T-helper 1 cell (primary cell): ENCODE results near the gene RARRES1.

Experiments
- DNase-seq, 5 donors: peaks; one replicate each; pipeline ENCODE4 v3.0.0-alpha.2; 2012 to 2020

Gene RARRES1

DNA sequence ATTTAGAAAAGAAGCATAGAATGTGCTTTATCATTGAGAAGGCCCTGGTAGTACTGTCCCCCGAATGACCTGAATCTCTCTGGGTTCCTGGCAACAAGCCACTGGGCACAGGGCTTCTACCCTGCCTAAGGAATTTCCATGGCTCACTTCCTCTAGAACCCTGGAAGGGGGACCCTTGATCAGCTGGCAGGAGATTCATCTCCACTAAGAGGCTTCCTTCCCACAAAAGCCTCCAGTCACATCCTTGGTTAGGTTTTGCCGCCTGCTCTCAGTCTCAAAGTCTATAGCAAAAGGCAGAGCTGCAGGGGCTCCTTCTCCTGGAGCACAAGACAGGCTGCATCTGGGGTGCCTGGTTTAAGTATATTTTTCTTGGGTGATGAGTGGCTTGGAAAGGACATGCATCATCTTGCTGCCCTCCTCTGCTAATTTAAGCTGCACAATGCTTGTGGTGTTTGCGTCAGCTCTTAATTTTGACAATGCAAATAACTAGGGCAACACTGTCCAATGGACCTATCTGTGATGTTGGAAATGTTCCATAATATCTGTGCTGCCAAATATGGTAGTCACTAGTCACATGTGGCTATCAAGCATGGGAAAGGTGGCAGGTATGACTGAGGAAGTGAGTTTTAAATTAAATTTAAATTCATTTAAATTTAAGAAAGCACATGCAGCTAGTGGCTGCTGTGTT lies 33.4 kb upstream of the RARRES1 start:
- no peak for DNase-seq

DNA sequence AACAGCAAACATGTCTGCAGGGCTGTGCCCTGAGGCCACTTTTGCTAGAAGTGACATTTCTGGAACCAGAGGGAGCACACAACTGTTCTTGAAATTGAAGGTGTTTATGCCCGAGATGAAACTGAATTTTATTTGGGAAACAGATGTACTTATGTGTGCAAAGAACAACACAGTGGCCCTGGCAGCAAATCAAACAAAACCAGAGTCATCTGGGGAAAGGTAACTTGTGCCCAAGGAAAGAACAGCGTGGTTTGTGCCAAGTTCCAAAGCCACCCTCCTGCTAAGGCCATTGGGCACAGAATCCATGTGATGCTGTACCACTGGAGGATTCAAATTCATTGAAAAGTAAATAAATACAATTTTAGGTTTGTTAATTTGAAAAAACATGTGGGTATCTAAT lies 31.2 kb upstream of the RARRES1 start:
- no peak for DNase-seq

DNA sequence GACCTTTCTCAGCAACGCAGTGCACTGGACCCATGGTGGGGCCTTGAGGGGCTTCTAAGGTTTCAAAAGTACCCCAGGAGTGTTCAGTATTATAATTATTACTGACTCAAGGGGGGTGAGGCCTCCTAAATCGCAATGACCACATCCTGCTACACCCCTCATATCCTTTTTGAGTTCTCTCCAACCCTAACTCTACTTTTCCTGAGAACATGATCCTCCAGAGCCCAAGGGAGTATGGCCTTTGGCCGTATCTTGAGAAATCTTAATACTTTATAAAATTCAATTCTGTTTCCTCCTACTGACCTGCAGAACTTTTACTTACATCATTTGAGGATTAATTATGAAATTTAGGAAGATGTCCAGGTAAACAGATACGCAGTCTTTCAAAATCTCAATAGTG lies 30.4 kb upstream of the RARRES1 start:
- DNase-seq, result no peak

DNA sequence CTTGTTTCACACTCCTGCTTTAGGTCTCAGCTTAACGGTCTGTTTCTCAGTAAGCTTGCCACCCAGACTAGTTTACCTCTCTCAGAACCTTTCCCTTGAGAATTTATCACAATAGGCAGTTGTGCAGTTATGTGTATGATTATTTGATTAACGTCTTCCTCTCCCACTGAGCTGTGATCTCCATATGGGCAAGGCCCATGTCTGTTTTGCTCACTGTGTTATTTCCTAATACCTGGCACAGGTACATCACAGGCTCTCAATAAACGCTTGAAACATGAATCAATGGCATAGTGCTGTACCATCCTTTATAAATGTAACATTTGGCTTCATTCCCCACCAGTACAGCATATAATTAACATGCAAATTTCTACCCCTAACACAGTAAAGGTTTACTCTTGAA lies 29.1 kb upstream of the RARRES1 start:
- DNase-seq, result no peak

DNA sequence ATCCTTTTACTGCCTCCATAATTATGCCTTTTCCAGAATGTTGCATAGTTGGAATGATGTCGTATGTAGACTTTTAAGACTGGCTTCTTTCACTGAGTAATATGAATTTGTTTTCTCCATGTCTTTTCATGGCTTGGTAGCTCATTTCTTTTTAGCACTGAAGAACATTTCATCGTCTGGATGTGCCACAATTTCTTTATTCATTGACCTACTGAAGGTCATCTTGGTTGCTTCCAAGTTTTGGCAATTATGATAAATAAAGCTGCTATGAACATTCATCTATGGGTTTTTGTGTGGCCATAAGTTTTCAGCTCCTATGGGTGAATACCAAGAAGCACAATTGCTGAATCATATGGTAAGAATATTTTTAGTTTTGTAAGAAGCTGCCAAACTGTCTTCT lies 23.2 kb upstream of the RARRES1 start:
- DNase-seq, result no peak

DNA sequence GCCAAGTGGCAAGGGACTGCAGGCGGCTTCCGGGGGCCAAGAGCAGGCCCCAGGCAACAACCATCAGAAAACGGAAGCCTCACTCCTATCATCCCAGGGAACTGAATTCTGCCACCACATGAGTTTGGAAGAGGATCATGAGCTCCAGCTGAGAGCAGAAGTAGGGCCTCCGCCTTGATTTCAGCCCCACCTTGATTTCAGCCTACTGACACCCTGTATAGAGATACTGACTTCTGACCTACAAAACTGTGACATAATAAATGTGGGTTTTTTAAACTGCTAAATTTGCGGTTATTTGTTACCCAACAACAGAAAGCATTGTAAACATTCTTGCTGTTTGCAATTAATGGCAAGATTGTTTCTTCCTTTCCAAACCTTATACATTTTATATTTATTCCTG lies 21.6 kb upstream of the RARRES1 start:
- no peak for DNase-seq

DNA sequence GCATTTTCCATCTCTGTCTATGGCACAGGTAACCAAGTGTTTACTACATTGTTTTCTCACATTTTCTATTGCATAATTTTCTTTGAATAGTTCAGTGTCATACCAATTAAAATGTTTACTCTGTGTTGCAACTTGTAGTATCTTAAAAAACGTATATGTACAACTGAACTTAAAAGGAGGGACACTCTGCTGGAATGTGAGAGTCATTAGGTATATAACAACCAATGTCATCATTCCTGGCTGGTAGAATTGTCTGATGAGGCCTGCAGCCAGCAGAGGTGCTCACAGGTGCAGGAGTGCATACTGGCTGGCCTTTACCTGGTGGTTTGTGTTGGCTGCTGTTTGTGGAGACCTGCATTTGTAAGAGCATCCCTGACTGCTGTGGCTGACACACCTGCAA lies 19.1 kb upstream of the RARRES1 start:
- no peak for DNase-seq

DNA sequence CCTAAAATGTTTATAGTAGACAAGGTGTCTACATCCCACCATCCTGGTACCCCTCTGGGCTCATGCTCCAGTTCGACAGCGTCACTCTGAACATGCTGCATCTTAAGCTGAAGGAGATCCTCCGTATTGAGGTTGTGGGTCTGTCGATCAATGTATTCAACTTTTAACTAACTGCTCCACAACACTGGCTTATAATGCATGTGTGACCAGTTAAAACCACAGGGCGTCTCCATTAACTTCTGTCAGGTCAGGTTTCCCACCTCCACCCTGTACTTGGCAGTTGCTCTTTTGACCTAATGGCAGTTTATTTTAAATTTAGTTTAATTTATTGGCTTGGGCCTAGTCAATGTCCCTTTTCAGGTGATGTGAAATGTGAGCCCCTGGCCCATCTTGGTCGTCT lies 17.8 kb upstream of the RARRES1 start:
- DNase-seq, result no peak

DNA sequence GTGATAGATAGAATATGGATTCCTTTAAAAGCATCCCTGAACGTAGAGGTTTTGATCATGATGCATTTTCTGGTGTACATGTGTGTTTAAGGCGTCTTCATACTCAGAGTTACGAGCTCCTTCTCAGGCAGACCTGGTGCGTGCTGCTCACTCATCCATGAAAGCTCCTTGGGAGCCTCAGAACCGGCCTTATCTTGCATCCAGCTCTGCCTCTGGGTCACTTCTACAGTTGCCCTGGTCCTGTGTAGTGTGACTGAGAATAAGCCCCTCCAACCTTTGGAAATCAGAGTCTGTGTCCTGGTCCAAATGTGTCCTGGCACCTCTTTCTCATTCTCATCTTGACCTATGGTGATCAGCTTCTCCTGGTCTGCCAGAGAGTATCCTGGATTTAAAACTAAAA lies 17.3 kb upstream of the RARRES1 start:
- DNase-seq, result no peak

DNA sequence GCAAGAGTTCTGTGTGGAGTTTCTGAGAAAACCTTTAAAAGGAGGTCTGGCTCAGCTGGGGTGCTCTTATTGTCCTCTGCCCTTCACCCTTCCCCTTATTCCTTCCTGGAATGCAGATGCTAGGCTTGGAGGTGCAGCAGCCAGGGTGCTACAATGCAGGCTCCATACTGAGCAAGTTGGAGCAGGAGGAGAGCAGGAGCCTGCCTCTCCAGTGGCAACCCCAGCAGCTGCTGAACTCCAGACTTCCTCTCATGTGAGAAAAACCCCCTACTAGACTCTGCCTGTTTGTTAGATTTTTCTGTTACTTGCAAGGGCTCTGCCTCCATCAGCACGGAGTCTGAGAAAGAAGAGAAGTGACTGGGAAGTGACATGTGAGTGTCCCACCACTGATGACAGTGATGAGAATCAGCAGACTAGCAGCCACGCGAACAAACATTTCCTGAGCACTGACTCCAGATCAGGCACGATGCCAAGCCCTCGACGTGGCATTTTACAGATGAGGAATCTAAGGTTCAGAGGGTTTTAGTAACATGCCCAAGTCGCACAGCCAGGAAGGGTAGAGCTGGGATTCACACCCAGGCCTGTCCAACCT lies 16.1 kb upstream of the RARRES1 start:
- no peak for DNase-seq

DNA sequence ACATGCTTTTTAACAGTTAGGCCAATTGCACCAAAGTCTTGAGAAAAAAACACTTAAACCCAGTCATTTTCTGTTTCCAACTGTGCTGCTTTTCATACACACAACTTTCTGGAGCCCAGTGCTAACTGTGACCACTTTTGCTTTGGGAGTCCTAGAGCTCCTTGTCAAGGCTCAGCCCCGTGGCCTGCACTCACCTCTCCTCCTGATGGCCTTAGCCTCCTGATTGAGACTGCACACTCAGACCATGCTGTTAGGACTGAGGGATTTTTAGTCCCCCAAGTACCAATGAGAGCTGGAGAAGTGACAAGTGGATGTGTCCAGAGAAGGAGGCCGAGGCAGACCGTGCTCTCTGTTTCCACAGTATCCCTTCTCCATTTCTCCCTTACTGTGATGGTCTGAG lies 15.2 kb upstream of the RARRES1 start:
- no peak for DNase-seq

DNA sequence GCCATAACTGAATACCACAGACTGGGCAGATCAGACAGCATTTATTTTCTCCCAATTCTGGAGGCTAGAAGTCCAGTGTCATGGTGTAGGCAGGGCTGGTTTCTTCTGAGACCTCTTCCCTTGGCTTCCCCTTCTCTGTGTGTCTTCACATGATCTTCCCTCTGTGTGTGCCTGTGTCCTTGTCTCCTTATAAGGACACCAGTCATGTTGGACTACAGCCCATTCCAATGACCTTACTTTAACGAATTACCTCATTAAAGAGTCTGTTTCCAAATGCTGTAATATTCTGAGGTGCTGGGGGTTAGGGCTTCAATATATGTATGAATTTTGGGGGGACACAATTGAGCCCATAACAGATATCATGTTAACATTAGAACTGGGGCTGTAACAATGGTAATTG lies 13.3 kb upstream of the RARRES1 start:
- no peak for DNase-seq

DNA sequence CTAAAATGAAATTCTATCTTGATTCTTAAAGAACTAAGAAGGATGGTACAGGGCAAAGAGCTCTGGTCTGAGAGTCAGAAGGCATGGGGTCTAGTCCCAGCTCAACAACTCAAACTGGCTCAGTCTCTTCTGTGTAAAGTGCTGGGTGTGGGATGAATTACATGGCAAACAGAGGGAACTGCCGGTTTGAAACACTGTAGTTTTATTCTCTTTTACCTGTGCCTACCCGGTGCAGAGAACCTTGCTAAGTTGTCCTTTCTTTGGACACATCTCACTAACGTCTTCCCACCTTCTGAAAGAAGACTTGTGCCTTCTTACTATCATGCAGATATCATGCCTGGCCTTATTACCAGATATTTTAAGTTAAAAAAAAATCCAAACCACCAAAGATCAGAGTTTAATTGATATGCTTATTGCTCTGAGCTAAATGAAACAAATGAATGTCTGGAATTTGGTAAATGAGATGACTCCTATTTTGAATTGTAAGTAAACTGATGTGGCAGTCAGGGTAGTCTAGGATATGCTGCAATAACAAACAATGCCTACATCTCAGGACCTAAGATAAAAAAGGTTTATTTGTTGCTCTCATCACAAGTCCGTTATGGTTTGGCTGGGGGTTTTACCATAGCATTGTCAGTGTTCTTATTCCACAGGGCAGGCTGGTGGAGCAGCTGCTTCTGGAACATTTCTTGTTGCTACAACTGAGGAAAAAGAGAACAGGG lies 12.5 kb upstream of the RARRES1 start:
- DNase-seq, result no peak

DNA sequence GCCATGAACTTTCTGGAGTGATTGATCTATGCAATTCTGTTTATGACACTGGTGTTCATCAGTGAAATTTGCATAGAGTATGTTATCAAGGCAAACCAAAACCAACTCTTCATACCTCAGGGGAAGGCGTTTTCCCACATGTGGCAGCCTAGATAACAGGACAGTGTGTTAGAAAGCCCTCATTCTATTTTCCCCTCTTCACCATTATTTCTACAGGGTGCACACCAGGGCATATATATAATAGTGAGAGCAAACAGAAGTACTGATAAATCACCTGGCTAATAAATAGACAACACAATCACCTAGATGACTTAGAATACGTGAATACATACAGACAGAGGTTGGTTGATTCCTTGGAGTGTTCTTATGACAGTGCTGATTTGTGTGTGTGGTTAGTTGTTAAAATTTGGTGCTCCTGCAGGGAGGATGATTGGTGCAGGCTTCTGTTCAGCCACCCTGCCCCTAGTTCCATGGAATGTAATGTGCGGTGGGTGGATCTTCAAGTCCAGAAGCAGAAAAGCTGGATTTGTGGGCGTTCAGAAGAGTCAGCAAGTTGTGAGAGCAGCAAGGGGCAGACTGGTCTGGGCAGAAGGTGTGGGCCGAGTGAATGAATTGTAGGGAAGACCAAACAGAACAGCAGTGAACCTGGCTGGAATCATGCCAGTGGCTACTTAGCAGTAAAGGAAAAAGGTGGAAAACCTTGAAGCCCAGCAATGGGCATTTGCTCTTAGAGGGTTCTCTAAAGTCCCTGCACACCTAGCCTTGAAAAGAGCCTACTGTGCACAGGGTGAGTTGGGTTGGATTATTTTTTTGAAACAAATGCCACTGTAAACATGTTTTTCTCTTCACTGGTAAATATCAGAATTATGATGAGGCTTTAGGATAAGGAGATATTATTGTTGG lies 11.7 kb upstream of the RARRES1 start:
- no peak for DNase-seq

DNA sequence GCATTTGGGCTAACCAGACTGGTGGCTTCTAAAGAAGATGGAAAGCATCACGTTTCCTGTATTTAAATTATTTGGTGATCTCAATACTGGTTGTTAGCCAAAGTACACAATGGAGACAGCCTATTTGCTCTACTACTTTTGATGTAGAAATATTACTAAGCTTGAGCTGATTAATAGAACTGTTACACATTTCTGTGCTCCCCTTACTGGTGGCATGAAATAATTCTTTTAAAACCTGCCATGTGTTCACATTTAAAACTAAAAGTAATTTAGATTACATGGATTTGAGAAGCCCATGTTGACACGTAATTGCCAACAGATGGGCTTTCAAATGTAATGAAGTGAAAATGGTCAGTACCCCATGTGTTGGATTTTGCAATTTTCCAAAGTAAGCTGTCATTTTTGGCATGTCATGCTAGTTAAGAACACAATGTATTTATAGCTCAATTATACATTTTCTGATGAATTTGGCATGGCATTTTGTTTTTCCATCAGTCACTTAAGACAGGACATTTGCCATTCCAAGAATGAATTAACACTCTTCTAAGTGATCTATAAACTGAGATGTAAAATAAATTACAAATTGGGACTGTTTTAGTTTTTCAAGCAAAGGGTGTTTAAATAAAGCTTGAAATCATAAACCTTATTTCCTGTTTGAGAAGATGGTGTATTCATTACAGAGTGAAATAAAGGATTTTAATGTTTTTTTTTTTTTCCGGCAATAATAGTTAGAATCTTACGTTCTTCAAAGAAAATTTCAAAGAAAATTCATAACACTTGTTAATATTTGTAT lies 10.8 kb upstream of the RARRES1 start:
- no peak for DNase-seq

DNA sequence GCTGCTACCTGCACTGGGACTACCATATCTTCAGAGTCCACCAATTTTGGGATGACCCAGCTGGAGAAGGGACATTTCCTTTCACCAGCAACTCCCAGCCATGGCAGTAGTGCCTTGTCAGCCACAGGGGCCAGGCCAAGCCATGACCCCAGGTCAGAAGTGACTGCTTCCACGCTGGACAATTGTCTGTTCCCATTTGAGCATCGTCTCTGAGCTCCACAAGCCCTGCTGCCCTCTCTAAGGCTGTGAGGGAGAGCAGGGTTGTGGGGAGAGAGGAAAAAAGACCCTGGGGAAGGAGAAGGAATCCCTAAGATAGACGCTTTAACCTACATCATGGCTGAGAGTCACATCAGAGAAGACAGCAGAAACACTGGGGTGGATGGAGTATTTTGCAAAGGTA lies 7.4 kb upstream of the RARRES1 start:
- no peak for DNase-seq

DNA sequence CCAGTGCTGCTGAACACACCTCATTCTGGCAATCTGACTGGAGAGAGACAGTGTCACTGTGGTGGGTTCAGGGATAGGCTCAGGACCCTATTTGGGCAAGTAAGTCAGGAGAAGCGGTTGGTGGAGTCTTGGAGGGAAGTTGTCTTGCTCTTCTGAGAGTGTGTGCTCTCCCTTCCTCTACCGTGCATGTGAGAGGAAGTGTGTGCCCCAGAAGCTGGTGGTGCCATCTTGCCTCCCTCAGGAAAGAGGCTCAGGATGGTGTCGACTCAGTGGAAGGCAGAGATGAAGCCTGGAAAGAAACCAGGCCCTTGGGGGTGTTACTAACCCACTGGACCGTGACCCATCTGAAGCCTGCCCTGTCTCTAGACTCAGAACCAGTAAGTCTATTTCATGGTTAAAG lies 6.8 kb upstream of the RARRES1 start:
- no peak for DNase-seq

DNA sequence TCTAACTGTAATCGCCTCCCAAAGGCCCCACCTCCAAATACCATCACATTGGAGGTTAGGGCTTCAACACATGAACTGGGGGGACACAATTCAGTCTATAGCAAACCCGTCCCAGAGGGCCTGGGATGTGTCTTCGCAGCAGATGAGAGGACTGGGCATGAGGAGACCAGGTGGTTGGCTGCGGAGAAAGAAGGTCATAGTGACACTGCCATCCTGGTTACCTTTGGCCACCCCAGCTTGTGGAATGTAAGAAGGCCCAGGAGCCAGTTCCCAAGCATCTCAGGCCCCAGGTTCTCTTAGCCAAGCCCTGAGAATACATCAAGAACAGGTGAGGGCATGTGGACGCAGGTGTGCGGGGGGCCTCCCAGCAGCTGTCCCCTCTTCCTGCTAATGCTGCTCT lies 6.4 kb upstream of the RARRES1 start:
- no peak for DNase-seq

DNA sequence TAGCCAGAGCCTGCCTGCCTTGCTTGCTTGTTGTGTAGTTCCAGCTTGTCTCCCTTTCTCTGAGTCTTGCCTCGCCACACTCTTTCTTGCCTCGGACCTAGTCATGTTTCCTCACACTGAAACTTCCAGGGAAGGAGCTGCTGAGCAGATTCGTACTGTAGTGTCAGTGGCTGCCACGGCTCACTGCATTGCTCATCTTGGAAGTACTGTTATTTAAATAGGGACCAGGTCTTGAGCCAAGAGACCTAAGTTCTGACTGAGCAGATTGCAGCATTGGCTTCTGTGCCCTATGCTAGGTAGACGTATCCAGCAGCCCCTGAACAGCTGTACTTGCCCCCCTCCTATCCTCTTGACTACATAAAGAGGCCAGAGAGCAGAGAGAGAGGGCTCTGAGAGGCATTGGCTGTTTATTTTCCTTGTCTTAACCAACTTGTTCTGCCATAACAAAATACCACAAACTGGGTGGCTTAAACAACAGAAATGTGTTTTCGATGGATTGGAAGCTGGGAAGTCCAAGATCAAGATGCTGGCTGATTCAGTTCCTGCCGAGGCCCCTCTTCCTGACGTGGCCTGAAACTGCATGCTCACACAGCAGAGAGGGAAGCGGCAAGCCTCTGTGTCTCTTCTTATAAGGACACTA lies 5.8 kb upstream of the RARRES1 start:
- DNase-seq, result no peak

DNA sequence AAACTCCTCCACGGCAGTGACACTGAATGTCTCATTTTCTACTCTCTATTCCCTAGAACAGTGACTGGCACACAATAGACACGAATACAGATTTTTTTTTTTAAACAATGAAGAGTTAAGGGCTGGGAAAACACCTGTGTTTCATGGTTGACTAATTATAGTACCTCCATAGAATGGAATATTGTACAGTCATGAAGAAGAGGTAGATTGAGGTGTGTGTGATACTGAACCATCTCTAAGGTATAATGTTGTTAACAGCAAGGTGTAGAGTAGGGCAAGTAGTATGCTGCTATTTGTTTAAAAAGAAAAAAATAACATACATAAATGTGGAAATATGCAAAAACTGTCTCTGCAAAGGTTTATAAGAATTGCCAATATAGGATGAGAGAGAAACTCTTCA lies 5.2 kb upstream of the RARRES1 start:
- DNase-seq, result no peak

DNA sequence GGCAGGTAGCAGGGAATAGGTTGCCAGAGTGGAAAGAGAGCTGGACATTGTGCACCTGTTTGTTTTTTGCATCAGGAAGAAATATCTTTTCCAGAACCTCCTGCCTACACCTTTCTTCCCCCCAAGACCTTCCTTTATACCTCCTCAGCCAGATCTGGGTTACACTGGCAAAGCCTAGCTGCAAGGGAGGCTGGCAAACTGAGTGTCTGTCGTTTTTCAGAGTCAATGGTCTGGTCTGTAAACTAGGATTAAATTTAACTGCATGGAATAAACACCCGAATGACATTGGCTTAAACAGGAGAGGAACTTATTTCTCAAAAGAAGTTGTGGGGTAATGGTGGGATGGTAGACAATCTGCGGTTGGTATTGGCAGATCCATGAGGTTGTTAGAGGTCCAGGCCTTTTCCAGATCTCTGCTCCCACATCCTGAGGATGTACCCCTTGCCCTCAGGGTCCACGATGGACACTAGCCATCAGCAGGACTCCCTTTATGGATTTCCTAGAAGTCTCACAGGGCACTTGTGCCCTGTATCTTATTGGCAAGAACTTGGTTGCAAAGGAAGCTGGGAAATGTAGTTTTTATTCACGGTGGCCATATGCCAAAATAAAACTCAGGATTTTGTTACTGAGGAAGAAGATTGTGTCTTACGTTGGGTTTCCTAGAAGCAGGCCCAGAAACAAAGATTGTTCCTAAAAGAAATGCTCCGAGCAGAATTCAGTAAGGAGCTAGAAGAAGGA lies 3.2 kb upstream of the RARRES1 start:
- no peak for DNase-seq
